GM12874 (cell line): ENCODE data around the gene FOS.

Experiments
- TF ChIP-seq, protein P1 (sequence below): IDR thresholded peaks from 2 replicates; pipeline ENCODE4 v1.5.1; 2011; ENCODE audit warnings: low read depth, mild to moderate bottlenecking, control low read depth, low read length, moderate library complexity; ENCODE audit not compliant: insufficient read depth

The FOS gene

DNA sequence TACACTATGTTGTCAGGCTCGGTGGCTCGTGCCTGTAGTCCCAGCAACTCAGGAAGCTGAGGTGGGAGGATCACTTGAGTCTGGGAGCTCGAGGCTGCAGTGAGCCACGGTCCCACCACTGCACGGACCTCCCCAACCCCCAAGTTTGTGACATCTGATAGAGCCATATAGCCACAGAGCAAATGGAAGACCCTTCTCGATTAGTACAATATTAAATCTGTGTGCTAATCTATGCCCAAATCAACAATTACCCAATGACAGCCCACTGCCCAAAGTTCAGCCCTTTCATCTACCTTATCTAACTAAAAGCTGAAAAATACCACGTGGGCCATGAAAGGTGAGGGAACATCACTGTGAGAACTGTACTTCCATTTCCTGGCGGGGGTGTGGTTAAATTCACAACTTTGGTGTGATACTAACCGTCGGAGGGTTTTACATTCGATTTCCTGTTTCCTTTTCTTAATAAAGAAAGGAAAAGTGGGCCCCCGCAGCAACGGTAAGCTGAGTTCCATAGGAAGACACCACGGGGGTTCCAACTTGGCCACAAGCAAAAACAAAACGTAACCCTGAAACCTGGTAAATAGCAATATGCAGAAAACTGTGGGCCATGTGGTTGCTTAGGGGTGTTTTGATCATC, 31.2 kb upstream of the FOS start:
- TF ChIP-seq, protein P1, sequence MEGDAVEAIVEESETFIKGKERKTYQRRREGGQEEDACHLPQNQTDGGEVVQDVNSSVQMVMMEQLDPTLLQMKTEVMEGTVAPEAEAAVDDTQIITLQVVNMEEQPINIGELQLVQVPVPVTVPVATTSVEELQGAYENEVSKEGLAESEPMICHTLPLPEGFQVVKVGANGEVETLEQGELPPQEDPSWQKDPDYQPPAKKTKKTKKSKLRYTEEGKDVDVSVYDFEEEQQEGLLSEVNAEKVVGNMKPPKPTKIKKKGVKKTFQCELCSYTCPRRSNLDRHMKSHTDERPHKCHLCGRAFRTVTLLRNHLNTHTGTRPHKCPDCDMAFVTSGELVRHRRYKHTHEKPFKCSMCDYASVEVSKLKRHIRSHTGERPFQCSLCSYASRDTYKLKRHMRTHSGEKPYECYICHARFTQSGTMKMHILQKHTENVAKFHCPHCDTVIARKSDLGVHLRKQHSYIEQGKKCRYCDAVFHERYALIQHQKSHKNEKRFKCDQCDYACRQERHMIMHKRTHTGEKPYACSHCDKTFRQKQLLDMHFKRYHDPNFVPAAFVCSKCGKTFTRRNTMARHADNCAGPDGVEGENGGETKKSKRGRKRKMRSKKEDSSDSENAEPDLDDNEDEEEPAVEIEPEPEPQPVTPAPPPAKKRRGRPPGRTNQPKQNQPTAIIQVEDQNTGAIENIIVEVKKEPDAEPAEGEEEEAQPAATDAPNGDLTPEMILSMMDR, result no peak

DNA sequence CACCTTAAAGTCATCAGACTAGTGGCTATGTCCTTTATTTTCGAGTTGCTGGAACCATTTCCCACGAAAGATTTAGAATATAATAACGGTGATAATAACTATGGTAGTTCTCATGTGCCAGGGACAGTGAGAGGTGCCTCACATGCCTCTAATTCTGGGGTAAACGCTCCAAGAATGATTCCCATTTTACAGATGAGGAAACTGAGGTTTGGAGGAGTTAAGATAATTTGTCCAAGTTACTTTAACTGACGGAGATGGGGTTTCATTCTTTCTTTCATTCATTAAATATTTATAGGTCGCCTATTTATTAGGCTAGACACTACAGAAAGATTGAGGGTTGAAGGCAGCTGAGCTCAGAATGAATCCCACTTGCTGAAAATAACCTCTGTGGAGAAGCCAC, 30.7 kb upstream of the FOS start:
- TF ChIP-seq, protein P1, result no peak

DNA sequence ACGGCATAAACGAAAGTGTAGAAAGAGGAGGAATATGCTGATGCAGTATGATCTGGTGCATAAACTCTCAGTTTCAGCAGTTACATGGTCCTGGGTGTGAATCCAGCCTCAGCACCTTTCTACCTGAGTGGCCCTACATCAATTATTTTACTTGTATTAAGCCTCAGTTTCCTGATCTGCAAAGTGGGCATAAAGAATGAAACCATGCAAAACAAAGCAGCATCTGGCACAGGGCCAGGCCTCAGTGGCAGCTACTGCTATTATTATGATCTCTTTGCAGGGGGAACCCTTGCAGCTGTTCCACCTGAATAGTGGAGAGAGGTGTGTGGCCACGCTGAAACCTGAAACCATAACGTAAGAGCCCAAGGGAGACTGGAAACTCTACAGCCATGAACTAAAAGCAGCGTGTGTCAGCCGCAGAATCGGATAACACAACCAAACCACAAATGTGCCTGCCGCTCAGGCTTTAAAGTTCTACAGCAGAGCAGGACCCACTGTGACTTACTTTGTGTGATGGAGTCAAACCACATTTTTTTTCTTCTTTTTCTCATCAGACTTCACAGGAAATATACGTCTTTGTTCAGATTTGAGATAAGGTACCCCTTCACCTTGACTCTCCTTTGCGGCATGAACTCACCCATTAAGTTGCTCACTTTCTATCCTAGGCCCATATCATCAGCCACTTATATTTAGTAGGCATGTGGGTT, 29.2 kb upstream of the FOS start:
- TF ChIP-seq, protein P1, result no peak

DNA sequence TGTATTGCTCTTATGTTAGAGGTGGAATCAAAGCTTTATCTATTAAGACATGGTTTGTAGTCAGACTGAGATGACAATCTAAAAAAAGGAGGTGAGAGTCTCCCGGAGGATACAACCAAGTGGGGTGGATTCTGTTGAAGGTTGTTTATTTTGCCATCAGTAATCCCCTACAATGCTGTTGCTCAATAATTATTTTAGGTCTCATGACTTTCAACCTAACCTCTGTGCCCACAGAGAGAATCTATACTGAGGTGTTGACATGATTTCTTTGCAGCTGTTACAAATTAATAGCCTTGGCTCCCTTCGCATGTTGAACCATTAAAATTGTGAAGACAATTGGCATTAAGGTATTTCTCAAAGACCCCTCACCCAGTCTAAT, 28.7 kb upstream of the FOS start:
- TF ChIP-seq, protein P1, result no peak

DNA sequence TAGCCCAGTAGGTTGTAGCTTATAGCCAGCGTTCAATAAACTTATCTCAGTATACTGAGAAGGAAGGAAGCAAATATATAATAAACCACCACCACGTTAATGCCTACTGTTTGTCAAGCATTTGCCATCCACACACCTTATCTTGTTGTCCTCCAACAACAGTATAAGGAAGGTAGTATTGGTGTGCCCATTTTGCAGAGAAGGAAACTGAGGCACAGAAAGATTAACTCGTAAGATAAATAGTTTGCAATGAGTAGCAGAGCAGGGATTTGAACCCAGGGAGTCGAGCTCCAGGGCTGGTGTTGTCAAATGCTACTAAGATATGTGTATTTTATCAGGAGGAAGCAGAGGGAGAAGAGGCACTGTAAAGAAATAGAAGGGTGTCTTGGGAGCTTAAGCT, 27.8 kb upstream of the FOS start:
- TF ChIP-seq, protein P1, result no peak

DNA sequence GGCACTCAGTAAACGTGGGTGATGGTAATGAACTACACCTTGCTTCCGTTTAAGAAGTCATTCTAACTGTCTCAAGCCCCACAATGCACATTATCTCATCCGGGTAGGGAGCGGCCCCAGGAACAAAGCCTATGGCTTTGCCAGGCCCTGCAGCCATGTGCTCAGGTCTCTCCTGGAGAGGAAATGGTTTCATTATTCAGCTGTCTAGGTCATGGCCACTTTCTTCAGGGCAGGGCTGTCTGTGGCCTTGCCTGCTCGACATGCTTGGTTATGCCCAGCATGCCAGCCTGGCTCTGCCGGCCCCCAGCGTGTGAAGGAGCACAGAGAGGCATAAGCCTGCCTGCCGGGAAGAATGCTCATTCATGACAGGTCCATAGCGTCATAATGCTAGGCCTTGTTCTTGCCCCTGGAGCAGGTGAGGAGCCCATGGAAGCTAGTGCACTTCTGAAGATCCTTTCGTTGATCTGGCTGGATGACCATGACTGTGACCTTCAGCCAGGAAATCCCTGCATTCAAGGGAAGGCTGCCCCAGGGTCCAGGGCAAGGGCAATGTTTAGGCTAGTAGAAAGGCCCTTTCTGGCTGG, 26.3 kb upstream of the FOS start:
- TF ChIP-seq, protein P1, result no peak

DNA sequence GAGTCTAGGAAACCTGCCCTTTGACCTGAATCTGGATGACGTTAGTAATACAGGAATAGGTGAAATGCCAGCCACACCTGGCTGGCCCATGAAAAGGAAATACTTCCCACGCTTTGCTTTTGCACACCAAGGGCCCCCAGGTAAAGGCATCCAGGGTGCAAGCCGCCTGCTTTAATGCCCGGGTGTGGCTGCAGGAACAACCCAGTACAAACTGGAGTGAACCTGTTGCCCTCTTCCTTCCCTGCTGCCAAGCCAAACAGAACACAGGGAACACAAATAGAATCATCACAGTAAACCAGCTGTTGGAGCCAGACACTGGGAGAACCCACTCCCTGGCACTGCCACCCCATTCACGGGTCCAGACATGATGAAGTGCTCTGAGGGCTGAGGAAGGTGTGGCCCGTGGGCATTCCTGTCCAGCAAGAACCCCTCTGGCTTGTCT, 24.2 kb upstream of the FOS start:
- TF ChIP-seq, protein P1, result no peak
